ENCODE results near the gene NADK.

Gene NADK, protein sequence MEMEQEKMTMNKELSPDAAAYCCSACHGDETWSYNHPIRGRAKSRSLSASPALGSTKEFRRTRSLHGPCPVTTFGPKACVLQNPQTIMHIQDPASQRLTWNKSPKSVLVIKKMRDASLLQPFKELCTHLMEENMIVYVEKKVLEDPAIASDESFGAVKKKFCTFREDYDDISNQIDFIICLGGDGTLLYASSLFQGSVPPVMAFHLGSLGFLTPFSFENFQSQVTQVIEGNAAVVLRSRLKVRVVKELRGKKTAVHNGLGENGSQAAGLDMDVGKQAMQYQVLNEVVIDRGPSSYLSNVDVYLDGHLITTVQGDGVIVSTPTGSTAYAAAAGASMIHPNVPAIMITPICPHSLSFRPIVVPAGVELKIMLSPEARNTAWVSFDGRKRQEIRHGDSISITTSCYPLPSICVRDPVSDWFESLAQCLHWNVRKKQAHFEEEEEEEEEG

GRCh38 chr1:1777950-1778662 lies at the start of gene NADK:
Gene NADK, minus strand, starts transcription at chr1:1778470. Its CDS starts 13,064 bp downstream, at chr1:1765406.
- ChIA-PET CTCF (interaction anchor here (0.8 to 1.6 kb wide), 4 partner anchors 43 to 129 kb away, joined by 3 to 4 read pairs (median 4); no protein-coding TSS in a partner anchor), POLR2A (no interaction called here)
- DNase-seq (ENCODE audit: extremely low spot score) = peak; percentile 89
- TF ChIP-seq CTCF (IDR thresholded peaks at IDR 0.05; ENCODE audit: control extremely low read depth, extremely low read depth, low read depth, missing control alignments) = no peak

DNA sequence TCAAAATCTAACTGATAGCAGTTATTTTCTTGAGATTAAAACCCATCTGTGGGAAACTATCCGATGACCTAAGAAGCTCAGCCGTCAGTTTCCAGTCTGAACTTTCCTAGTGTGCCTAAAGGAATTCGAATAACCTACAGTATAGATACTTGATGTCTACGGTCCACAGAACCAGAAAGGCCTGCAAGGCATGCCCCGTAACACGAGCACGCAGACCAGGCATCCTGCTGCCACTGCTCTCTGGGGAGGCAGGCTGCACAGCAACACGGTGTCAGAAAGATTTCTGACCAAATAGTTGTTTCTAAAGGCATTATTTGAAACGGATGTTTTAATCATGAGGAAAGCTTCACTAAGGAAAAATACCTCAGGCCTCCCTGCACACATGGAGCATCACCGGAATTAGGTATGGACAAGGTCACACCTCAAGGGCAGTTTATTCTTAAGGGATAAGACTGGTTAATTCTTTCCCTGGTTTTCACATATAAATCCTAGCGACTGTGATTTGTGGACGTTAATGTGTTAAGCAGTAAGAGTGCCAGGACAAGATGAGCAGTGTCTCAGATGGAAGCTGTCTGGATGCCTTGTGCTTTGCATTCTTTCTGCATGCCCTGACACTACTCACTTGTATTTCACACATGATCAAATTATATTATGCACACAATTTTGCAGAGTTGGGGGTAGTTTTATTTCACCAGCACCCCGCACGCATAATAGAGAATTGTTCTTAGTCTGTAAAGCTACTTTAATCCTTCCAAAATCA lies 49.0 kb upstream of the NADK start:
- no peak for TF ChIP-seq CTCF (IDR thresholded peaks at IDR 0.05; ENCODE audit: control extremely low read depth, extremely low read depth, low read depth, missing control alignments)
- ChIA-PET POLR2A (no interaction called here), CTCF (interaction anchor here (1.4 to 2.4 kb wide), 2 partner anchors 48 to 79 kb away, joined by 5 to 10 read pairs; no protein-coding TSS in a partner anchor)
- DNase-seq (ENCODE audit: extremely low spot score) = no peak

GRCh38 chr1:1826356-1827088 lies 48.3 kb upstream of the NADK start:
- no peak for TF ChIP-seq CTCF (IDR thresholded peaks at IDR 0.05; ENCODE audit: control extremely low read depth, extremely low read depth, low read depth, missing control alignments)
- ChIA-PET POLR2A (no interaction called here), CTCF (interaction anchor here (1.4 to 2.4 kb wide), 2 partner anchors 47 to 79 kb away, joined by 5 to 10 read pairs; no protein-coding TSS in a partner anchor)
- no peak for DNase-seq (ENCODE audit: extremely low spot score)

- DNase-seq (ENCODE audit: extremely low spot score) = no peak
- ChIA-PET POLR2A (no interaction called here), CTCF (no interaction called here)
- TF ChIP-seq CTCF (IDR thresholded peaks at IDR 0.05; ENCODE audit: control extremely low read depth, extremely low read depth, low read depth, missing control alignments) = no peak
Measured at GRCh38 chr1:1825217-1825616, 46.9 kb upstream of the NADK start.

- DNase-seq (ENCODE audit: extremely low spot score) = no peak
- no peak for TF ChIP-seq CTCF (IDR thresholded peaks at IDR 0.05; ENCODE audit: control extremely low read depth, extremely low read depth, low read depth, missing control alignments)
- POLR2A ChIA-PET = no interaction called here
- CTCF ChIA-PET = interaction anchor here (1.2 to 1.6 kb wide), 2 partner anchors 10 to 86 kb away, joined by 3 to 5 read pairs; no protein-coding TSS in a partner anchor
Measured at GRCh38 chr1:1819762-1820161, 41.5 kb upstream of the NADK start.

Data from GM10248 (cell line).